GM19395 (cell line): ENCODE measurements around the gene CLP1.

ENCODE experiments used
- ATAC-seq: cut with Tn5 transposase; IDR thresholded peaks from one replicate; pipeline ENCODE4 v1.9.1; 2021; ENCODE audit warnings: mild to moderate bottlenecking, moderate library complexity; ENCODE audit not compliant: unreplicated experiment

Gene CLP1

DNA sequence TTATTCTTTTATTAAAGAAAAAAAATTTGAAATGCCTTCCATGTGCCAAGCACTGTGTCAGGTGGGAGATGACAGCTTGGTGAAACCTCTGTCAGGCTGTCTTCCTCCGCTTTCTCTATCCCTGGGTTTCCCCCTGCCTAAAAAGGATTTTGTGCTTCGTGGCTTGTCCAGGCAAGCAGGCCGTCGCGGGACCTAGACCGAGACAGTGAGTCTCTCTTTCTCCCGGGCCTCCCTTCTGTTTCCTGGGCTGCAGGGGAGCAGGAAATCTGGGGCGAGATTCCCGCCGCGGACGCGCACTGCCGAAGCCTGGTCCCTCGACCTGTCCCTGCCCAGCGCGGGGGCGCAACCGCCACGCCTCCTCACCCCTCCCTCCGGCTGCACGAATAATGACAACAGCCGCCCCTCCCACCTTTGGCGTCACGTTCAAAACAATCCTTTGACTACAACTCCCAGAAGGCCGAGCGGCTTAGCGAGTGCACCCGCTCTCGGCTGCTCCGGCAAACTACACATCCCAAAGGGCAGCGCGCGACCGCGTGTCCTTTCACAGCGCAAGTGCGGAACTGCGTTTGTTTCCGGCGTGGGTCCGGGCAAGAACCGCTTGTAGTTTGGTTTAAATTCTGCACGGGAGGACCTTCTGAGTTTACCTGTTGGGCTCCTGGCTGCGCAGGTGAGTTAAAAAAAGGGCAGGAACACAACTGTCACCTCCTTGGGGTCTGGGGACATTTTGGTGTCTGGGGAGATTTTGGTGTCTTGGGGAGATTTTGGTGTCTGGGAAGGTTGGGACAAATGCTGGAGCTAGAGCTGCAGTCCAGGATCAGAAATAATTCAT, at the start of gene CLP1:
Gene CLP1 (plus strand): TSS at position 569 of the 829 bp plus-strand sequence. CDS start 1,715 bp downstream, outside the sequence.
- ATAC-seq: peak; percentile 98

DNA sequence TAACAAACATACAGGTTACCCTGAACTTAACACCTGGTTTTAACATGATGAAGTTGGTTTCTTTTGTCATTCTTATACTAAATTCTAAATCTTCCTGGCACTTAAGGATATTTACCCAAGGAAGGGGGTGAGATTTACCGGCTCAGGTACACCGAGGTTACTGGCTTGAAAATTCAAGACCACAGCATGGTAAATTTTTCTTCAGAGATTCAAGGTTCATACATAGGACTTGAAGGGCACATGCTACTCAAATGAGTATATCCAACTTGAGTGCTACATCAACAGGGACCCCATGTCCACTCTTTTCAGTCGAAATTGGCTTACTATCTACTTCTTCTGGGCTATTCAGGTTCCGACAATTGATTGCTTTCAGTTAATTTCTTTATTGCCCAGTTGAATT, 47.4 kb upstream of the CLP1 start:
- no peak for ATAC-seq

DNA sequence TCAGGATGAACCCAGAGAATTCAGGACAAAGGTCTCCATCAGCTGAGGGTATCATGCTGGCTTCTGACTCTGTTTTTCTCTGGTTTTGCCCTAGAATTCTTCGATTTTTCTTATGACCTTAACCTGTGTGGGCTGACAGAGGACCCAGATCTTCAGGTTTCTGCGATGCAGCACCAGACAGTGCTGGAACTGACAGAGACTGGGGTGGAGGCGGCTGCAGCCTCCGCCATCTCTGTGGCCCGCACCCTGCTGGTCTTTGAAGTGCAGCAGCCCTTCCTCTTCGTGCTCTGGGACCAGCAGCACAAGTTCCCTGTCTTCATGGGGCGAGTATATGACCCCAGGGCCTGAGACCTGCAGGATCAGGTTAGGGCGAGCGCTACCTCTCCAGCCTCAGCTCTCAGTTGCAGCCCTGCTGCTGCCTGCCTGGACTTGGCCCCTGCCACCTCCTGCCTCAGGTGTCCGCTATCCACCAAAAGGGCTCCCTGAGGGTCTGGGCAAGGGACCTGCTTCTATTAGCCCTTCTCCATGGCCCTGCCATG, 43.3 kb upstream of the CLP1 start:
- ATAC-seq: no peak

- no peak for ATAC-seq
Observed at GRCh38 chr11:57615308-57615707, 42.3 kb upstream of the CLP1 start.

GRCh38 chr11:57616595-57616994, 41.0 kb upstream of the CLP1 start:
- no peak for ATAC-seq

DNA sequence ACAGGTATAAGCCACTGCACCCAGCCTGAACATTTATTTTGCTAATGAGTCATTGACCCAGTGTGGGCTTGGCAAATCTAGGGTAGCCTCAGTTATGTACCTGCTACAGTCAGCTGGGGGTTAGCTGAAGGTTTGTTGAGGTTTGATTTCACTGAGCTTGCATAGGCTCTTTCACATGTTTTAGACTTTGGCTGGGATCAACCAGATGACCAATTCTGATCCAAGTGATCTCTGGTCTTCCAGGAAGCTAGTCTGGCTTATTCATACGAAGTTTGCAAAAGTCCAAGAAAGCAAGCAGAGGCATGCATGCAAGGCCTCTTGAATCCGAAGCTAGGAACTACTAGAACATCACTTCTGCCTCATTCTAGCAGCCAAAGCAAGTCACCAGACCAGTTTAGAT, 39.1 kb upstream of the CLP1 start:
- no peak for ATAC-seq

DNA sequence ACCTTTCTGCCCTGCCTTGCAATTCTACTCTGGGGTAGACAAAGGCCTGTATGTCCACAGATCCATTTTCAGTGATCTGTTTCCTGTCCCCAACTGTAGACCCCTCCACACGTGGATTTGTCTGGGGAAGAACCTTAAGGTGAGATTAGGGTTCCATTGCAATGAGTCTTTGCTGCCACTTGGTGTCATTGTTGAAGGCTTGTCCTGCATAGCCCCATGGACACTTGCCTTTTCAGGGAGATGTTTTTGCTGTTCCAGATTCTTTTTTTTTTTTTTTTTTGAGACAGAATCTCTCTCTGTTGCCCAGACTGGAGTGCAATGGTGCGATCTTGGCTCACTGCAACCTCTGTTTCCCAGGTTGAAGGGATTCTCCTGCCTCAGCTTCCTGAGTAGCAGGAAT, 38.2 kb upstream of the CLP1 start:
- ATAC-seq: no peak

DNA sequence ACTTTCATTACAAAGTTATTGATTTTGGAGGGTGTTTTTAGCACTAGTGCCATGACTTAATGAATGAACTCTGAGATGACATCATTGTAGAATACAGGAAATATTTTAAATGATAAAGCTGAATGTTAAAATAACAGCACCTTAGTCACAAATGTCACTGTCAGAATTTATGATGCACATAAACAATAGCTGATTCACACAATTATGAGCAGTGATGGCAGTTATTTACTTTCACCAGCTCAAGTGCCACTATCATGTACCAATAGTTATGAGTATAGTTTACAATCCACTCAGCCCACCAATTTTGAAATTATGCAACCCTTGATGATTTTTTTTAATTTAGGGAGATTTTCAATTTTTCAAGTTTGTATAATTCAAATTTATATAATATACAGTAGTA, 37.1 kb upstream of the CLP1 start:
- no peak for ATAC-seq

DNA sequence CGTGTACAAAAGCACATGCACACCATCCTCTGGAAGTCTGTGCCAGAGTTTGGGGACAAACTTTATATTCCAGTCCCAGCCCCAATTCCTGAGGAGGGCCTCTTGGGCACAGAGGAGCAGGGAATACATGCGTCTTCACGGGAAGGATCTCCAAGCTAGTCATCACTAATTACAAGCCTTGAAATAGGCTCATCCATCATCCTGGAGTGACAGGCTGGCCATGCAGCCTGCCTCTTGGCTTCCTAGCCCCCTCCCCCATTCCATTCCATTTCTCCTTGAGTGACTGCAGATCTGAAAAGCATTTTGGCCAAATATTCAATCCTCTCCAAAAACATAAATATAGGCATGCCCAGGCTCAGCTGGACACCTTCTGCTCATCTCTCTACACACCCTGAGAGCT, 35.3 kb upstream of the CLP1 start:
- ATAC-seq: no peak

DNA sequence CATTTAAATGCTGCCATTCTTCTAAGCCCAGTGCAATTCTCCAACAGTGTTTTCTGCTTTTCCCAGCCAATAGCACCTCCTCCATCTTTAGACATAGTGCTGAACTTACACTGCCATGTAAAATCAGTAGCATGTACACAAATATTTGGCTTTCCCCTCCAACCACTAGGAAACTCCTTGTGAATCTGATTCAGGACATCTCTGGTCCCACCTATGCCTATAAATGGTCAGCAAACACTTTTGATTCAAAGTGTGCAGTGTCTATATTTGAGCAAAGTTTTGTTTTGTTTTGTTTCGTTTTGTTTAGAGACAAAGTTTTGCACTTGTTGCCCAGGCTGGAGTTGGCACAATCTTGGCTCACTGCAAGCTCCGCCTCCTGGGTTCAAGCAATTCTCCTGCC, 32.7 kb upstream of the CLP1 start:
- no peak for ATAC-seq

DNA sequence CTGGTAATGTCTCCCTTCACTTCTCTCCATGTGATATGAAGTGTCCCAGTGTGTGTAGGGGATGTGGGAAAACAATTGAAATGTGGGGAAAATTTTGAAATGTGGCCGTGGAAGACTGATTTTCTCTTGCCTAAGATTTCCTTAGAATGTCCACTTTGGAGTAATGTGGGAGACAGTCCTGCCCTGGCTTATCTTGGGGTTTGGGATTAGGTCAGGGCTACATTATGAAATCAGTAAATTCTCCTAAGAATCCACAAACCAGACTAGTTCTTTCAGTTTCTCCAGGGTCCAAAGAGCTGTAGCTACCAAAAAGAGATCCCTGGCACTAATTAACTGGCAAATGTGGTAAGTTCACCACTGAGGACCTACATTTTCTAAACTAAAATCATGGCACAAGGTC, 30.7 kb upstream of the CLP1 start:
- ATAC-seq: no peak

DNA sequence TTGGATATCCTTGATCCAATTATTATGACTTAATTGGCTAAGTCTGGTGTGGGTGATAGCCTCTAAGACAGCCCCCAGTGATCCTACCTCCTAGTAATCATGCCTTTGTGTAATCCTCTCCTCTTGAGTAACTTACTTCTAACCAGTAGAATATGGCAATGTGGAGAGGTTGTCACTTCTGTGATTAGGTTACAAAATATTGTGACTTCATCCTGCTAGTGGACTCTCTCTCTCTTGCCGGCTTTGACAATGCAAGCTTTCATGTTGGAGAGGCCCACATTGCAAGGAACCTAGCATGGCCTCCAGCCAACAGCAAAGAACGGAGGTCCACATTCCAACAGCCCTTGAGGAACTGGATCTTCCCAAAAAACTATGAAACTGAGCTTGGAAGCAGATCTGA, 27.4 kb upstream of the CLP1 start:
- ATAC-seq: no peak

- ATAC-seq: no peak
Observed at GRCh38 chr11:57632116-57632515, 25.4 kb upstream of the CLP1 start.

GRCh38 chr11:57633394-57634070, 24.0 kb upstream of the CLP1 start:
- no peak for ATAC-seq

GRCh38 chr11:57634311-57634710, 23.3 kb upstream of the CLP1 start:
- no peak for ATAC-seq

- ATAC-seq: no peak
Observed at GRCh38 chr11:57635246-57635645, 22.3 kb upstream of the CLP1 start.

DNA sequence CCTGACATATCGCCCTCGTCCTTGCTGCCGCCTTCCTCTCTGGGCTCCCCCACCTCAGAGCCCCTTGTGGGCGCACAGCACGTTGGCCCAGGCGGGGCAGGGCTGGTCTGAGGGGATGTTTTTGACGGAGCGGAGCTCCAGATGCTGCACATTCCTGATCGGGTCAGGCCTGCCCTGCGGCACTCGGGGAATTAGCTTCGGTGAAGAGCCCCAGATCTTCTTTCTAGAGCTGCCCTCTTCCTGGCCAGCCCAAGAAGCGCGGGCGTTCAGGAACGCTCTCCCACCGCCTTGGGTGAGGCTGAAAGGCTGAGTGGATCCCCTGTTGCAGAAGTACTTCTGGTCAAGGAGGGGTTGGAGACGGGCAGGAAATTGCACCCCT, 19.9 kb upstream of the CLP1 start:
- no peak for ATAC-seq

- ATAC-seq: peak; percentile 55
Observed at GRCh38 chr11:57638005-57638781, 19.4 kb upstream of the CLP1 start.

DNA sequence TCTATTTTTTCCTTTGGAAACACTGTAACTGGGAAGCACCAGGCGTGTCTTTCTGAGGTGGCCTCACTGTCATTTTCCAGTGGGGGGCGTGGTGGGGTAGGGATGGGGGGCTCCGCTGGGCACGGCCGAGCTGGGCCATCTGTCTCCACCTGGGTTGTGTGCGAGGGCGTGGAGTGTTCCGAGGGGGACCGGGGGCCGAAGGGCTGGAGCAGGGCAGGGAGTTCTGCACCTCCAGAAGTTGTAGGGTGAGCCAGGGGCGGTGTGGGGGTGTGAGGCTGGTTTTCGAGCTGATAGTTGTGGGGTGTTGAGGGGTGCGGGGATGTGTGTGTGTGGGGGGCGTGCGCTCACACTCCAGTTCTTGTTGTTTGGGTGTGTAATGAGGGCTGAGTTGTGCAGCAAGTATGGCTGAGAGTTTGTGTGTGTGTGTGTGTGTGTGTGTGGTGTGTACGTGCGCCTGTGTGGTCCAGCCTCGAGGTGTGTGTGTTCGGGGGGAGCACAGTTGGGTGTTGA, 18.7 kb upstream of the CLP1 start:
- no peak for ATAC-seq

DNA sequence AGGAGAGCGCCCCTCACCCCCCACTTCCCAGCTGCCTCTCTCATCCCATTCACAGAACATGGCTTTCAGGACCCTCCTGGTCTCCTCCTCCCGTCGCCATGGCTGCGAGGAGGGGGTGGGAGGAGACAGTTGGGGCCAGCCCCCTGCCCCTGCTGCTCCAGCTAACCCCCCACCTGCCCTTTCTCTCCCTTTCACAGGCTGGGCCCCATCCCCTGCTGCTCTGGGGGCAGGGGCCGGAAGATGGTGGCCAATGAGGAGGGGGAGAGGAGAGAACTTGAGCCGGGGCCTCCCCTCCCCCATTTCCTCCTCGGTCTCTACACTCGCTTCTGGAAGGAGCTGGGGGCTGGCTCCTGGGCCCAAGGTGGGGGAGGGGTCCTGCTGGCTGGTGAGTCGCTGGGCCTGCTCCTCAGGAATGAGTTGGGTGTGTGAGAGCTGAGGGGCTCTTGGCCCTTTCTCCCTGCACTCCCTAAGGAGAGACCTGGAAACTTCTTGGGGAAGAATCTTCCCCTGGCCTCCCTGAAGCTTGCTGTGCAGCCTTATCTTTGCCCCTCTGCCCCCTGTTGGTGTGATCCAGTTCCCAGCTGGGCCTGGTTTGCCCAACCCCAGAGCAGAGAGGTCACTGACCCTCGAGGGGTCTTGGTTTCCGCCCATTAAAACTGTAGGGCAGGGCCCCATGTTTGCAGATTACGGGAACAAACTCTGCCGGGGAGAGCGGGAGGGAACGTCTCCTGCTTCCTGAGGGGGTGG, 18.1 kb upstream of the CLP1 start:
- ATAC-seq: no peak
